A673 (cell line): ENCODE measurements around the gene HYCC2.

Source experiments
- CTCF ChIP-seq: fragments of 300-800, 200-600 bp; sonication (generic); conservative IDR thresholded peaks from 2 replicates; pipeline ENCODE4 v1.5.1; 2017; ENCODE audit warnings: low read depth, mild to moderate bottlenecking, antibody characterized with exemption, low read length, moderate library complexity, mixed read lengths
- EZH2 ChIP-seq: fragments of 200-600 bp; sonication (generic); IDR thresholded peaks from 2 replicates; pipeline ENCODE4 v1.6.1; 2017; ENCODE audit warnings: borderline replicate concordance, low read depth, mild to moderate bottlenecking, mixed read lengths, antibody characterized with exemption, low read length; ENCODE audit not compliant: poor library complexity, severe bottlenecking

GRCh38 chr2:201100497-201100896 lies 29.0 kb upstream of the HYCC2 start:
- TF ChIP-seq EZH2 = no peak
- TF ChIP-seq CTCF = no peak
